Measurements from ENCODE around the gene CACNB3. TPM values are rescaled to one million over a fixed set of nuclear protein-coding genes. Genes with fewer than 3 reads are reported as not detected.

Gene CACNB3
- total and polyA plus RNA-seq, 12 donors: 2.2 to 13.5 (median 4.6) TPM

- ATAC-seq (peak; percentile 84 to 93 (median 90)), DNase-seq (peak in 1 of 2 donors; percentile 70)
- Histone ChIP-seq H3K4me3 (no peak overlapping the region), H3K36me3 (no peaks in the 10 kb centered on the region), H3K27me3 (peaks cover 0 to 9% (median 4%) of the 10 kb centered on the region in 7 donors), H3K4me1 (peaks cover 0 to 9% (median 0%) of the 10 kb centered on the region in 9 donors), H3K9me3 (no peaks in the 10 kb centered on the region), H3K27ac (no peak overlapping the region)
- 20% methylated on average over 12 of the region's 12 CpGs for WGBS, 2 donors
- intact Hi-C loops (cut with DNase I): loop anchor here (1.0 to 2.0 kb wide), 3 partner anchors 41 to 43 kb away; no protein-coding TSS in a partner anchor
- TF ChIP-seq, protein P1, sequence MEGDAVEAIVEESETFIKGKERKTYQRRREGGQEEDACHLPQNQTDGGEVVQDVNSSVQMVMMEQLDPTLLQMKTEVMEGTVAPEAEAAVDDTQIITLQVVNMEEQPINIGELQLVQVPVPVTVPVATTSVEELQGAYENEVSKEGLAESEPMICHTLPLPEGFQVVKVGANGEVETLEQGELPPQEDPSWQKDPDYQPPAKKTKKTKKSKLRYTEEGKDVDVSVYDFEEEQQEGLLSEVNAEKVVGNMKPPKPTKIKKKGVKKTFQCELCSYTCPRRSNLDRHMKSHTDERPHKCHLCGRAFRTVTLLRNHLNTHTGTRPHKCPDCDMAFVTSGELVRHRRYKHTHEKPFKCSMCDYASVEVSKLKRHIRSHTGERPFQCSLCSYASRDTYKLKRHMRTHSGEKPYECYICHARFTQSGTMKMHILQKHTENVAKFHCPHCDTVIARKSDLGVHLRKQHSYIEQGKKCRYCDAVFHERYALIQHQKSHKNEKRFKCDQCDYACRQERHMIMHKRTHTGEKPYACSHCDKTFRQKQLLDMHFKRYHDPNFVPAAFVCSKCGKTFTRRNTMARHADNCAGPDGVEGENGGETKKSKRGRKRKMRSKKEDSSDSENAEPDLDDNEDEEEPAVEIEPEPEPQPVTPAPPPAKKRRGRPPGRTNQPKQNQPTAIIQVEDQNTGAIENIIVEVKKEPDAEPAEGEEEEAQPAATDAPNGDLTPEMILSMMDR (IDR thresholded peaks at IDR 0.05): peak; percentile 88 to 96 (median 94)
These were observed 22.5 kb upstream of the CACNB3 start for GRCh38 chr12:48795550-48796455.

GRCh38 chr12:48796976-48797375 is 21.3 kb upstream of the CACNB3 start:
- Histone ChIP-seq H3K36me3 (no peaks in the 10 kb centered on the region), H3K27ac (no peak overlapping the region), H3K9me3 (no peaks in the 10 kb centered on the region), H3K27me3 (peaks cover 0 to 11% (median 5%) of the 10 kb centered on the region in 7 donors), H3K4me3 (no peak overlapping the region), H3K4me1 (peaks cover 0 to 9% (median 0%) of the 10 kb centered on the region in 9 donors)
- WGBS, 2 donors: 77 to 85% methylated on average over 3 of the region's 3 CpGs
- DNase-seq (no peak), ATAC-seq (no peak)
- TF ChIP-seq, protein P1 (IDR thresholded peaks at IDR 0.05): no peak
- intact Hi-C loops (cut with DNase I): loop anchor here in 4 of 10 donors (1.0 to 2.0 kb wide), 2 partner anchors 44 kb away; no protein-coding TSS in a partner anchor

- peak in 1 of 8 donors; percentile 18 for ATAC-seq
- Histone ChIP-seq H3K36me3 (no peaks in the 10 kb centered on the region), H3K4me3 (no peak overlapping the region), H3K9me3 (no peaks in the 10 kb centered on the region), H3K27me3 (peaks cover 0 to 11% (median 5%) of the 10 kb centered on the region in 7 donors), H3K27ac (no peak overlapping the region), H3K4me1 (peaks cover 0 to 8% (median 0%) of the 10 kb centered on the region in 9 donors)
- TF ChIP-seq, protein P1 (IDR thresholded peaks at IDR 0.05): no peak
- 90 to 91% methylated on average over 14 of the region's 14 CpGs for WGBS, 2 donors
- intact Hi-C loops (cut with DNase I): no loop called here
- DNase-seq: no peak
These were observed 17.8 kb upstream of the CACNB3 start for GRCh38 chr12:48800457-48800856.

DNA sequence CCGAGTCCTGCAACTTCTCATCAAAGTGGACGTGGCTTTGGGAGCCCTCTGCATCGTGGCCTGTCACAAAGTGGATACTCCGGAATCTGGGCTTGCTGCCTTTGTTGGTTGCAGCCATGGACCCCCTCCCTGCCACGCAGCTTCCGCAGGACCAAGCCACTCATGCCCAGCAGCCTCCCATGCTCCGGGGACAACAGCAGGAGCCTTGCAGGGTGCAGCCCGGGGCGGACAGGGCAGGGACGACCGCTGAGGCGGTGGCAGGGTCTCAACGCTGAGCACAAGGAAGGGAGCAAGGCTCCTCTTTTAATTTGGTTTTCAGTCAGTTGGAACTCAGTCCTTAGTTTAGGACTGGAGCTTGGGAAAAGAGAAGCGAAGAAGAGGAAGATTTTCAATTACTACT is 17.3 kb upstream of the CACNB3 start:
- peaks cover 0 to 2% (median 0%) of the 10 kb centered on the region in 9 donors for H3K4me1 ChIP-seq
- no peak for DNase-seq
- 79 to 84% methylated on average over 14 of the region's 14 CpGs for WGBS, 2 donors
- ATAC-seq: peak in 1 of 8 donors; percentile 39
- no peak overlapping the region for H3K27ac ChIP-seq
- no peaks in the 10 kb centered on the region for H3K9me3 ChIP-seq
- TF ChIP-seq, protein P1 (IDR thresholded peaks at IDR 0.05): no peak
- H3K27me3 ChIP-seq: peaks cover 0 to 11% (median 5%) of the 10 kb centered on the region in 7 donors
- H3K36me3 ChIP-seq: no peaks in the 10 kb centered on the region
- no peak overlapping the region for H3K4me3 ChIP-seq
- intact Hi-C loops (cut with DNase I): no loop called here

Measured in heart right ventricle (tissue), 16 donors.